Thyroid gland (tissue), 4 donors: ENCODE results near the gene EXOC3L2.

Experiments
- POLR2A ChIP-seq, 2 donors: fragments of 450-650 bp; IDR thresholded peaks; one replicate each; pipeline ENCODE4 v1.6.1; 2017; ENCODE audit warnings: antibody characterized with exemption in 2 of 2, mild to moderate bottlenecking in 2 of 2, moderate library complexity in 1 of 2
- TF ChIP-seq, protein P1 (sequence below), 6 experiments: fragments of 200-600 bp in 3 of 6; fragments of 450-650 bp in 3 of 6; sonication (generic) in 3 of 6; IDR thresholded peaks; one replicate each; pipeline ENCODE4 v1.5.1; 2016 to 2019; ENCODE audit warnings: antibody characterized with exemption in 6 of 6, mild to moderate bottlenecking in 2 of 6, inconsistent platforms in 1 of 6, moderate library complexity in 1 of 6

DNA sequence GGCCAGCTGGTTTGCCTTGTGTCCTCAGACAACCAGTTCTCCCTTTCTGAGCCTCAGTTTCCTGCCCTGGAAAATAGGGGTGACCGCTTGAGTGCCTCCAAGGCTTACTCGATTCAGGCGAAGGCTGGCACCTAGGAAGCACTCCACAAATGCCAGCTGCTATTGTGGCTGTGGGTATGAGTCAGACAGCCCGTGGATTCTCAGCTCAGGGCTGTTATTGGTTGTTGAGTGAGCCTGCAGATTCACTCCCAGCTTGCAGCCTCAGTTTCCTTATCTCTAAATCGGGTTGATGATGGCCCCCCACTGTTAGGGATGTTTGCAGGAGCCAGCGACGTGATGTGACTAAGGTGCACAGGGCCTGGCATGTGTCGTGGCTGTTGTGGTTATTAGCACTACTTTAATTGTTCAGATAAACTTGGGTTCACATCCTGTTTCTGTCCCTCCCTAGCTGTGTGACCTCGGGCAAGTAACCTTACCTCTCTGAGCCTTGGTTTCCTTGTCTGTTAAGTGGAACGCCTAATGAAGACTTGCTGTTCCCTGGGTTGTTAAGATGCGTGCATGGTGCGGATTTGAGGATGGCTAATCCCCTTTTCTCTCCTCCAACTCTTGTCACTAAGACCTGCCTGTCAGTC is 8.3 kb upstream of the EXOC3L2 start:
- TF ChIP-seq, protein P1, sequence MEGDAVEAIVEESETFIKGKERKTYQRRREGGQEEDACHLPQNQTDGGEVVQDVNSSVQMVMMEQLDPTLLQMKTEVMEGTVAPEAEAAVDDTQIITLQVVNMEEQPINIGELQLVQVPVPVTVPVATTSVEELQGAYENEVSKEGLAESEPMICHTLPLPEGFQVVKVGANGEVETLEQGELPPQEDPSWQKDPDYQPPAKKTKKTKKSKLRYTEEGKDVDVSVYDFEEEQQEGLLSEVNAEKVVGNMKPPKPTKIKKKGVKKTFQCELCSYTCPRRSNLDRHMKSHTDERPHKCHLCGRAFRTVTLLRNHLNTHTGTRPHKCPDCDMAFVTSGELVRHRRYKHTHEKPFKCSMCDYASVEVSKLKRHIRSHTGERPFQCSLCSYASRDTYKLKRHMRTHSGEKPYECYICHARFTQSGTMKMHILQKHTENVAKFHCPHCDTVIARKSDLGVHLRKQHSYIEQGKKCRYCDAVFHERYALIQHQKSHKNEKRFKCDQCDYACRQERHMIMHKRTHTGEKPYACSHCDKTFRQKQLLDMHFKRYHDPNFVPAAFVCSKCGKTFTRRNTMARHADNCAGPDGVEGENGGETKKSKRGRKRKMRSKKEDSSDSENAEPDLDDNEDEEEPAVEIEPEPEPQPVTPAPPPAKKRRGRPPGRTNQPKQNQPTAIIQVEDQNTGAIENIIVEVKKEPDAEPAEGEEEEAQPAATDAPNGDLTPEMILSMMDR (IDR thresholded peaks at IDR 0.05), result no peak
- no peak for TF ChIP-seq POLR2A (IDR thresholded peaks at IDR 0.05)
